ENCODE measurements around the gene SIRT3.
A peak's percentile ranks its signal among the peaks of the same experiment; 100 is the strongest.
"Not testable (repeated sequence)": the region's sequence is repeated elsewhere in the genome, so short reads cannot be mapped to it uniquely, and the experiment has no call there.

Gene SIRT3

GRCh38 chr11:200224-201003, 35.7 kb downstream of the SIRT3 start:
- no peak for DNase-seq

GRCh38 chr11:199782-200181, 36.4 kb downstream of the SIRT3 start:
- no peak for DNase-seq

GRCh38 chr11:199004-199581, 37.0 kb downstream of the SIRT3 start:
- DNase-seq, result no peak

GRCh38 chr11:198236-198806, 37.8 kb downstream of the SIRT3 start:
- DNase-seq, result no peak

GRCh38 chr11:197741-198235, 38.4 kb downstream of the SIRT3 start:
- DNase-seq, result no peak

- DNase-seq, result no peak
Observed at GRCh38 chr11:196786-197731, 39.1 kb downstream of the SIRT3 start.

- DNase-seq, result not testable (repeated sequence)
Observed at GRCh38 chr11:193481-193880, 42.7 kb downstream of the SIRT3 start.

- DNase-seq, result not testable (repeated sequence)
Observed at GRCh38 chr11:192674-193128, 43.4 kb downstream of the SIRT3 start, which contains the start of gene SCGB1C1. SCGB1C1 (plus strand) TSS chr11:193078; CDS start chr11:193100, 22 bp downstream.

- peak; percentile 35 for DNase-seq
Observed at GRCh38 chr11:191490-192478, 44.4 kb downstream of the SIRT3 start.

- not testable (repeated sequence) for DNase-seq
Observed at GRCh38 chr11:190546-190945, 45.6 kb downstream of the SIRT3 start.

GRCh38 chr11:189843-190311, 46.3 kb downstream of the SIRT3 start:
- peak; percentile 24 for DNase-seq

GRCh38 chr11:189200-189783, 46.9 kb downstream of the SIRT3 start:
- not testable (repeated sequence) for DNase-seq

GRCh38 chr11:180242-180641, 55.9 kb downstream of the SIRT3 start:
- not testable (repeated sequence) for DNase-seq

All from CD4-positive, alpha-beta T cell treated with Interleukin-4 for 4 hours (primary cell).